K562 (cell line): ENCODE data around the gene RPS28. TPM values are rescaled to one million over a fixed set of nuclear protein-coding genes. Genes with fewer than 3 reads are reported as not detected.

Experiments used
- CHAMP1 ChIP-seq: fragments of 450-650 bp; IDR thresholded peaks from 2 replicates; pipeline ENCODE4 v1.6.1; 2016; ENCODE audit warnings: mild to moderate bottlenecking
- CHD1 ChIP-seq: fragments of 200-600 bp; sonication (generic); IDR thresholded peaks from one replicate; pipeline ENCODE4 v1.6.1; 2012; ENCODE audit warnings: mild to moderate bottlenecking, moderate library complexity, low read length, inconsistent platforms
- CTBP1 ChIP-seq: fragments of 450-650 bp; IDR thresholded peaks from 2 replicates; pipeline ENCODE4 v1.6.1; 2016; ENCODE audit warnings: borderline replicate concordance
- GTF2B ChIP-seq: IDR thresholded peaks from 2 replicates; pipeline ENCODE4 v1.6.1; 2011; ENCODE audit not compliant: insufficient read length; ENCODE audit errors: extremely low read depth
- HLTF ChIP-seq: fragments of 450-650 bp; IDR thresholded peaks from 2 replicates; pipeline ENCODE4 v1.6.1; 2016
- KAT2B ChIP-seq: IDR thresholded peaks from one replicate; pipeline ENCODE4 v1.6.1; 2012; ENCODE audit warnings: low read depth, mild to moderate bottlenecking, control low read depth, inconsistent platforms, low read length, moderate library complexity
- KLF6 ChIP-seq: fragments of 250-450 bp; sonication (Bioruptor Pico); IDR thresholded peaks from 2 replicates; pipeline ENCODE4 v1.4.0; 2020; ENCODE audit warnings: mild to moderate bottlenecking, moderate library complexity, borderline replicate concordance
- NBN ChIP-seq: fragments of 450-650 bp; IDR thresholded peaks from 2 replicates; pipeline ENCODE4 v1.6.1; 2016; ENCODE audit warnings: low read depth, mild to moderate bottlenecking
- PHTF2 ChIP-seq: fragments of 250-450 bp; sonication (Bioruptor Pico); IDR thresholded peaks from 2 replicates; pipeline ENCODE4 v1.5.0; 2021; ENCODE audit warnings: mild to moderate bottlenecking
- PTBP1 ChIP-seq: fragments of 200-400 bp; formaldehyde crosslinking; IDR thresholded peaks from 2 replicates; pipeline ENCODE4 v1.6.1; 2017; ENCODE audit warnings: low read depth, low read length
- RAD21 ChIP-seq, 2 experiments: fragments of 250-450 bp in 1 of 2; fragments of 450-650 bp in 1 of 2; sonication (Bioruptor Pico) in 1 of 2; formaldehyde crosslinking in 1 of 2; IDR thresholded peaks in 1 of 2; conservative IDR thresholded peaks in 1 of 2; 2 replicates each; pipeline versions ENCODE4 v1.4.0 to v1.8.0; 2020 to 2022; ENCODE audit warnings: mild to moderate bottlenecking in 2 of 2, moderate library complexity in 1 of 2
- TCF7 ChIP-seq: sonication (generic); IDR thresholded peaks from 2 replicates; pipeline ENCODE4 v1.6.1; 2016; ENCODE audit warnings: antibody characterized with exemption, borderline replicate concordance
- TOE1 ChIP-seq, 2 experiments: fragments of 450-650 bp in 1 of 2; sonication (generic) in 1 of 2; formaldehyde crosslinking in 1 of 2; IDR thresholded peaks; 2 replicates each; pipeline versions ENCODE4 v1.7.1 to v1.8.0; 2016 to 2022; ENCODE audit warnings: borderline replicate concordance in 2 of 2, mild to moderate bottlenecking in 2 of 2, antibody characterized with exemption in 1 of 2, inconsistent platforms in 1 of 2, low read depth in 1 of 2, missing genetic modification reagents in 1 of 2, moderate library complexity in 1 of 2
- ZNF584 ChIP-seq: fragments of 200-800 bp; sonication (Bioruptor generic); IDR thresholded peaks from 2 replicates; pipeline ENCODE4 v1.6.1; 2016; ENCODE audit warnings: low read depth, mild to moderate bottlenecking, missing genetic modification characterization, missing compliant biosample characterization
- polyA plus RNA-seq, 8 experiments: library from polyadenylated mRNA; depleted of rRNA in 4 of 8; stranded (reverse) in 5 of 8; unstranded in 3 of 8; fragments of >200 nt; fragmentation: Nextera tagmentation in 2 of 8; fragmentation: Illumina TruSeq in 1 of 8; extraction: Ambion mirVana in 2 of 8; extraction: Trizol in 1 of 8; gene quantifications; 2 replicates each; pipeline versions ENCODE4 v1.2.1 to v1.2.3, GENCODE V29; 2011 to 2014; ENCODE audit warnings: inconsistent platforms in 1 of 8, missing spikeins in 1 of 8
- total RNA-seq, 7 experiments: library from RNA; depleted of rRNA in 6 of 7; stranded (reverse); fragments of >200 nt in 6 of 7; fragmentation: Illumina TruSeq in 2 of 7; extraction: Trizol in 2 of 7; gene quantifications; 2 replicates each; pipeline versions ENCODE4 v1.2.1 to v1.2.3, GENCODE V29; 2011 to 2021; ENCODE audit warnings: low replicate concordance in 1 of 7
- TF ChIP-seq, protein P1 (sequence below): fragments of 450-650 bp; IDR thresholded peaks from 2 replicates; pipeline ENCODE4 v1.6.1; 2016; ENCODE audit warnings: antibody characterized with exemption
- TF ChIP-seq, protein P2 (sequence below): fragments of 250-450 bp; sonication (Bioruptor Pico); IDR thresholded peaks from 2 replicates; pipeline ENCODE4 v1.4.0; 2020; ENCODE audit warnings: mild to moderate bottlenecking, moderate library complexity, borderline replicate concordance
- TF ChIP-seq, protein P3 (sequence below): IDR thresholded peaks from 2 replicates; pipeline ENCODE4 v1.6.1; 2016; ENCODE audit warnings: missing genetic modification characterization, missing compliant biosample characterization

RPS28 gene
- total and polyA plus RNA-seq, 9 of the 15 experiments (the other 6 are each of a cell fraction or from before 2014, with no cell fraction given): 165 to 2,827 (median 1,303) TPM

DNA sequence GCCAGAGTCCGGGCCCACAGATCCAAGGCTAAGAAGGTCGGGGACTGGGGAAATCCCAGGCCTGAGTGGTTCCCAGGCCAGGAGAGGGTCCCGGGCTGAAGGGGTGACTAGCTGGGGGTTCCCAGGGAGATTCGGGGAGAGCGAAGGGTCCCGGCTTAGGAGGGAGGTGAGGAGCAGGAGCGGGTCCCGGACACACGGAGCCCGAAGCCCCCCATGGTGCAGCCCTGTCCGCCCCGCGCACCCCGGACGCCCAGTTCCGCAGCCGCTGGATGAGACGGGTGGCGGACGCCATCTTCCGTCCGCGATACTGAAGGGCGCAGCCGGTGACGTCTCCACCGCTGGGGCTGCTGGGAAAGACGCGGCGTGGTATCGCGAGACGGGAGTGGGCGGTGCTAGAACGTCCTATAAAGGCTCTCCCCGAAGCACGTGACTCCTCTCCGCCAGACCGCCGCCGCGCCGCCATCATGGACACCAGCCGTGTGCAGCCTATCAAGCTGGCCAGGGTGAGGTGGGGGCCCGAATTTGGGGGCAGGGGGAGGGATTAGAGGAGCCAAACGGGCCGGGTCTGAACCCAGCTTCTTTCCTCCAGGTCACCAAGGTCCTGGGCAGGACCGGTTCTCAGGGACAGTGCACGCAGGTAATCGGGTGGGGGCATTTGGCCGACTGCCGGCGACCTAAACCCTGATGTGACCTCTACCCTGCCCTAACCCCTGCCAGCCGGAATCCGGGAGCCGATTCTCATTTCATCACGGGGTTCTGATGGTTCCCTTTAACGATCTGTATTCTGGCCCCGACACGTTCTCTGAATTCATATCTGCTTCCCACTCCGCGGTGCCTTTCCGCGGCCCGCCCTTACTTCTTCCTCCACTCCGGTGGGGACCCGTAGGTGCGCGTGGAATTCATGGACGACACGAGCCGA is at the start of gene RPS28, which contains the start of gene NDUFA7 (continued):
- TF ChIP-seq CHAMP1 (no peak), HLTF (no peak), TOE1 (IDR thresholded peaks at IDR 0.05; ENCODE audit: borderline replicate concordance) (peak; percentile 98), TOE1 (CRISPR knock-in tag; IDR thresholded peaks at IDR 0.05; ENCODE audit: borderline replicate concordance, low read depth) (no peak), PTBP1 (no peak), CTBP1 (peak; percentile 58; the same call in 1 of the 2 replicates), PHTF2 (no peak), NBN (0 out of 2 replicates have a peak, but pooled peaks have one; percentile 7), CHD1 (peak; percentile 90), GTF2B (peak; percentile 89), KLF6 (CRISPR knock-in tag) (no peak), KAT2B (no peak), RAD21 (CRISPR knock-in tag; conservative IDR thresholded peaks at IDR 0.05 in 1 of 2, IDR thresholded peaks at IDR 0.05 in 1 of 2) (peak; percentile 23 to 30; a peak in 2 of 4 replicates), ZNF584 (no peak), TCF7 (no peak; the same call in 1 of the 2 replicates)
- TF ChIP-seq, protein P1, sequence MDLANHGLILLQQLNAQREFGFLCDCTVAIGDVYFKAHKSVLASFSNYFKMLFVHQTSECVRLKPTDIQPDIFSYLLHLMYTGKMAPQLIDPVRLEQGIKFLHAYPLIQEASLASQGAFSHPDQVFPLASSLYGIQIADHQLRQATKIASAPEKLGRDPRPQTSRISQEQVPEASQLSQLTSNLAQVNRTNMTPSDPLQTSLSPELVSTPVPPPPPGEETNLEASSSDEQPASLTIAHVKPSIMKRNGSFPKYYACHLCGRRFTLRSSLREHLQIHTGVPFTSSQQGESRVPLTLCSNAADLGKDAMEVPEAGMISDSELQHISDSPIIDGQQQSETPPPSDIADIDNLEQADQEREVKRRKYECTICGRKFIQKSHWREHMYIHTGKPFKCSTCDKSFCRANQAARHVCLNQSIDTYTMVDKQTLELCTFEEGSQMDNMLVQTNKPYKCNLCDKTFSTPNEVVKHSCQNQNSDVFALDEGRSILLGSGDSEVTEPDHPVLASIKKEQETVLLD: no peak
- TF ChIP-seq, protein P2, sequence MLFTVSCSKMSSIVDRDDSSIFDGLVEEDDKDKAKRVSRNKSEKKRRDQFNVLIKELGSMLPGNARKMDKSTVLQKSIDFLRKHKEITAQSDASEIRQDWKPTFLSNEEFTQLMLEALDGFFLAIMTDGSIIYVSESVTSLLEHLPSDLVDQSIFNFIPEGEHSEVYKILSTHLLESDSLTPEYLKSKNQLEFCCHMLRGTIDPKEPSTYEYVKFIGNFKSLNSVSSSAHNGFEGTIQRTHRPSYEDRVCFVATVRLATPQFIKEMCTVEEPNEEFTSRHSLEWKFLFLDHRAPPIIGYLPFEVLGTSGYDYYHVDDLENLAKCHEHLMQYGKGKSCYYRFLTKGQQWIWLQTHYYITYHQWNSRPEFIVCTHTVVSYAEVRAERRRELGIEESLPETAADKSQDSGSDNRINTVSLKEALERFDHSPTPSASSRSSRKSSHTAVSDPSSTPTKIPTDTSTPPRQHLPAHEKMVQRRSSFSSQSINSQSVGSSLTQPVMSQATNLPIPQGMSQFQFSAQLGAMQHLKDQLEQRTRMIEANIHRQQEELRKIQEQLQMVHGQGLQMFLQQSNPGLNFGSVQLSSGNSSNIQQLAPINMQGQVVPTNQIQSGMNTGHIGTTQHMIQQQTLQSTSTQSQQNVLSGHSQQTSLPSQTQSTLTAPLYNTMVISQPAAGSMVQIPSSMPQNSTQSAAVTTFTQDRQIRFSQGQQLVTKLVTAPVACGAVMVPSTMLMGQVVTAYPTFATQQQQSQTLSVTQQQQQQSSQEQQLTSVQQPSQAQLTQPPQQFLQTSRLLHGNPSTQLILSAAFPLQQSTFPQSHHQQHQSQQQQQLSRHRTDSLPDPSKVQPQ (CRISPR knock-in tag): no peak
- TF ChIP-seq, protein P3, sequence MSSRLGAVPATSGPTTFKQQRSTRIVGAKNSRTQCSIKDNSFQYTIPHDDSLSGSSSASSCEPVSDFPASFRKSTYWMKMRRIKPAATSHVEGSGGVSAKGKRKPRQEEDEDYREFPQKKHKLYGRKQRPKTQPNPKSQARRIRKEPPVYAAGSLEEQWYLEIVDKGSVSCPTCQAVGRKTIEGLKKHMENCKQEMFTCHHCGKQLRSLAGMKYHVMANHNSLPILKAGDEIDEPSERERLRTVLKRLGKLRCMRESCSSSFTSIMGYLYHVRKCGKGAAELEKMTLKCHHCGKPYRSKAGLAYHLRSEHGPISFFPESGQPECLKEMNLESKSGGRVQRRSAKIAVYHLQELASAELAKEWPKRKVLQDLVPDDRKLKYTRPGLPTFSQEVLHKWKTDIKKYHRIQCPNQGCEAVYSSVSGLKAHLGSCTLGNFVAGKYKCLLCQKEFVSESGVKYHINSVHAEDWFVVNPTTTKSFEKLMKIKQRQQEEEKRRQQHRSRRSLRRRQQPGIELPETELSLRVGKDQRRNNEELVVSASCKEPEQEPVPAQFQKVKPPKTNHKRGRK (tag): no peak
